Suprapubic skin (tissue), 4 donors: ENCODE results near the gene DCUN1D4.

ENCODE experiments used
- CTCF ChIP-seq, 2 donors: fragments of 200-600 bp in 1 of 2; fragments of 450-650 bp in 1 of 2; sonication (generic) in 1 of 2; IDR thresholded peaks; one replicate each; pipeline ENCODE4 v1.5.1; 2016 to 2019; ENCODE audit warnings: antibody characterized with exemption in 2 of 2, mild to moderate bottlenecking in 1 of 2, moderate library complexity in 1 of 2
- POLR2A ChIP-seq, 2 donors: fragments of 450-650 bp; IDR thresholded peaks; one replicate each; pipeline ENCODE4 v1.6.1; 2017; ENCODE audit warnings: antibody characterized with exemption in 2 of 2, mild to moderate bottlenecking in 2 of 2, moderate library complexity in 2 of 2
- POLR2AphosphoS5 ChIP-seq, 3 donors: sonication (generic); formaldehyde crosslinking; IDR thresholded peaks; one replicate each; pipeline ENCODE4 v1.6.1; 2017; ENCODE audit warnings: antibody characterized with exemption in 3 of 3

DNA sequence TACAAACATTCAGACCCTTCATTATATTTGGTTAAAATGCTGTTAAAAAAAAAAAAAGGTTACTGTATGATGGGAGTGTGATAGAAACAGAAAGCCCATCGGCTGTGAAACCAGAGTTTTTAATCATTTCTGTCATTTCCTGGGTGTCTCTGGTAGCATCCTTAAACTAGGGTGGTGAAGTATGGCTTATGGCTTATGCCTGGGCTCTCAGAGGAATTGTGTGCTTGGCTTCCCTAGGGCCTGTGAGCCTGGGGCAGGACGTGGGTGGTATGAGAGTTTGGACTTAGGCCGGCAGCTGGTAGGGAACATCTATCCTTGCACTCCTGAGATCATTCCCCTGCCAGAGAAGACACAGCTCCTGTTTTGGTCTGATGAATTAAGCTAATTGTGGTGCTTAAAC lies 52.2 kb downstream of the DCUN1D4 start:
- TF ChIP-seq CTCF (IDR thresholded peaks at IDR 0.05) (no peak), POLR2A (IDR thresholded peaks at IDR 0.05) (no peak), POLR2AphosphoS5 (IDR thresholded peaks at IDR 0.05) (no peak)
